ENCODE measurements around the gene GNG2.

The GNG2 gene

GRCh38 chr14:51954031-51954430 is 93.6 kb downstream of the GNG2 start:
- H3K4me2 ChIP-seq (ENCODE audit: low read depth, low read length), result no peak overlapping the region
- no peaks in the 10 kb centered on the region for H3F3A ChIP-seq (ENCODE audit: insufficient read depth, low read length)

GRCh38 chr14:51954657-51955056 is 94.2 kb downstream of the GNG2 start:
- Histone ChIP-seq H3K9ac (ENCODE audit: low read length) (no peak overlapping the region), H3K9me3 (replicated peaks; ENCODE audit: insufficient read depth, low read length) (no peaks in the 10 kb centered on the region), H3F3A (ENCODE audit: insufficient read depth, low read length) (no peaks in the 10 kb centered on the region), H3K9me2 (replicated peaks; ENCODE audit: insufficient read depth, low read length) (no peaks in the 10 kb centered on the region), H3K27me3 (replicated peaks; ENCODE audit: insufficient read depth, low read length) (no peaks in the 10 kb centered on the region), H3K79me2 (ENCODE audit: low read length) (no peaks in the 10 kb centered on the region), H3K4me2 (ENCODE audit: low read depth, low read length) (no peak overlapping the region), H2AFZ (ENCODE audit: low read length) (no peak overlapping the region), H3K4me1 (ENCODE audit: low read length) (no peaks in the 10 kb centered on the region), H3K4me3 (ENCODE audit: low read length) (no peak overlapping the region), H4K20me1 (ENCODE audit: insufficient read depth, low read length) (no peaks in the 10 kb centered on the region), H3K27ac (ENCODE audit: low read length) (no peak overlapping the region), H3K36me3 (replicated peaks; ENCODE audit: insufficient read depth, low read length) (no peaks in the 10 kb centered on the region)
- TF ChIP-seq CTCF (IDR thresholded peaks at IDR 0.05; ENCODE audit: low read length) (no peak), EZH2phosphoT487 (IDR thresholded peaks at IDR 0.05; ENCODE audit: low read length) (no peak), EZH2 (optimal IDR thresholded peaks at IDR 0.05; ENCODE audit: low read depth, low read length) (no peak)
- no peak for DNase-seq

More at GRCh38 chr14:51954031-51954430, 93.6 kb downstream of the GNG2 start:
- H4K20me1 ChIP-seq (ENCODE audit: insufficient read depth, low read length), result no peaks in the 10 kb centered on the region
- no peak overlapping the region for H3K27ac ChIP-seq (ENCODE audit: low read length)
- H3K27me3 ChIP-seq (replicated peaks; ENCODE audit: insufficient read depth, low read length), result no peaks in the 10 kb centered on the region
- H3K79me2 ChIP-seq (ENCODE audit: low read length), result no peaks in the 10 kb centered on the region
- H3K9ac ChIP-seq (ENCODE audit: low read length), result no peak overlapping the region
- no peaks in the 10 kb centered on the region for H3K36me3 ChIP-seq (replicated peaks; ENCODE audit: insufficient read depth, low read length)
- no peaks in the 10 kb centered on the region for H3K9me3 ChIP-seq (replicated peaks; ENCODE audit: insufficient read depth, low read length)
- H3K4me3 ChIP-seq (ENCODE audit: low read length), result no peak overlapping the region
- TF ChIP-seq CTCF (IDR thresholded peaks at IDR 0.05; ENCODE audit: low read length) (no peak), EZH2 (optimal IDR thresholded peaks at IDR 0.05; ENCODE audit: low read depth, low read length) (no peak), EZH2phosphoT487 (IDR thresholded peaks at IDR 0.05; ENCODE audit: low read length) (no peak)
- DNase-seq, result no peak
- no peak overlapping the region for H2AFZ ChIP-seq (ENCODE audit: low read length)
- H3K9me2 ChIP-seq (replicated peaks; ENCODE audit: insufficient read depth, low read length), result no peaks in the 10 kb centered on the region
- no peaks in the 10 kb centered on the region for H3K4me1 ChIP-seq (ENCODE audit: low read length)

- Histone ChIP-seq H3K4me1 (ENCODE audit: low read length) (no peaks in the 10 kb centered on the region), H4K20me1 (ENCODE audit: insufficient read depth, low read length) (no peaks in the 10 kb centered on the region), H3K9me2 (replicated peaks; ENCODE audit: insufficient read depth, low read length) (no peaks in the 10 kb centered on the region), H3K4me2 (ENCODE audit: low read depth, low read length) (no peak overlapping the region), H3K9ac (ENCODE audit: low read length) (no peak overlapping the region), H3K4me3 (ENCODE audit: low read length) (no peak overlapping the region), H3K36me3 (replicated peaks; ENCODE audit: insufficient read depth, low read length) (no peaks in the 10 kb centered on the region), H3F3A (ENCODE audit: insufficient read depth, low read length) (no peaks in the 10 kb centered on the region), H3K27me3 (replicated peaks; ENCODE audit: insufficient read depth, low read length) (no peaks in the 10 kb centered on the region), H3K79me2 (ENCODE audit: low read length) (no peaks in the 10 kb centered on the region), H3K27ac (ENCODE audit: low read length) (no peak overlapping the region), H3K9me3 (replicated peaks; ENCODE audit: insufficient read depth, low read length) (no peaks in the 10 kb centered on the region), H2AFZ (ENCODE audit: low read length) (no peak overlapping the region)
- TF ChIP-seq EZH2 (optimal IDR thresholded peaks at IDR 0.05; ENCODE audit: low read depth, low read length) (no peak), CTCF (IDR thresholded peaks at IDR 0.05; ENCODE audit: low read length) (no peak), EZH2phosphoT487 (IDR thresholded peaks at IDR 0.05; ENCODE audit: low read length) (no peak)
- no peak for DNase-seq
Observed at GRCh38 chr14:51957950-51958349, 97.5 kb downstream of the GNG2 start.

All from MM.1S (cell line).